ENCODE results near the gene RAD51B.

GRCh38 chr14:68340262-68340661 lies 520.7 kb downstream of the RAD51B start:
- TF ChIP-seq, protein P1, sequence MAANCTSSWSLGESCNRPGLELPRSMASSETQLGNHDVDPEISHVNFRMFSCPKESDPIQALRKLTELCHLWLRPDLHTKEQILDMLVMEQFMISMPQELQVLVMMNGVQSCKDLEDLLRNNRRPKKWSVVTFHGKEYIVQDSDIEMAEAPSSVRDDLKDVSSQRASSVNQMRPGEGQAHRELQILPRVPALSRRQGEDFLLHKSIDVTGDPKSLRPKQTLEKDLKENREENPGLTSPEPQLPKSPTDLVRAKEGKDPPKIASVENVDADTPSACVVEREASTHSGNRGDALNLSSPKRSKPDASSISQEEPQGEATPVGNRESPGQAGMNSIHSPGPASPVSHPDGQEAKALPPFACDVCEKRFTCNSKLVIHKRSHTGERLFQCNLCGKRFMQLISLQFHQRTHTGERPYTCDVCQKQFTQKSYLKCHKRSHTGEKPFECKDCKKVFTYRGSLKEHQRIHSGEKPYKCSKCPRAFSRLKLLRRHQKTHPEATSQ (tag by site-specific recombination; IDR thresholded peaks at IDR 0.05): no peak
- no peak for TF ChIP-seq ZNF561 (tag by site-specific recombination; IDR thresholded peaks at IDR 0.05; ENCODE audit: borderline replicate concordance)
- no peak for TF ChIP-seq ZNF416 (tag by site-specific recombination; IDR thresholded peaks at IDR 0.05)
- TF ChIP-seq, protein P2, sequence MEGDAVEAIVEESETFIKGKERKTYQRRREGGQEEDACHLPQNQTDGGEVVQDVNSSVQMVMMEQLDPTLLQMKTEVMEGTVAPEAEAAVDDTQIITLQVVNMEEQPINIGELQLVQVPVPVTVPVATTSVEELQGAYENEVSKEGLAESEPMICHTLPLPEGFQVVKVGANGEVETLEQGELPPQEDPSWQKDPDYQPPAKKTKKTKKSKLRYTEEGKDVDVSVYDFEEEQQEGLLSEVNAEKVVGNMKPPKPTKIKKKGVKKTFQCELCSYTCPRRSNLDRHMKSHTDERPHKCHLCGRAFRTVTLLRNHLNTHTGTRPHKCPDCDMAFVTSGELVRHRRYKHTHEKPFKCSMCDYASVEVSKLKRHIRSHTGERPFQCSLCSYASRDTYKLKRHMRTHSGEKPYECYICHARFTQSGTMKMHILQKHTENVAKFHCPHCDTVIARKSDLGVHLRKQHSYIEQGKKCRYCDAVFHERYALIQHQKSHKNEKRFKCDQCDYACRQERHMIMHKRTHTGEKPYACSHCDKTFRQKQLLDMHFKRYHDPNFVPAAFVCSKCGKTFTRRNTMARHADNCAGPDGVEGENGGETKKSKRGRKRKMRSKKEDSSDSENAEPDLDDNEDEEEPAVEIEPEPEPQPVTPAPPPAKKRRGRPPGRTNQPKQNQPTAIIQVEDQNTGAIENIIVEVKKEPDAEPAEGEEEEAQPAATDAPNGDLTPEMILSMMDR (tag by site-specific recombination; IDR thresholded peaks at IDR 0.05): no peak
- TF ChIP-seq, protein P3, sequence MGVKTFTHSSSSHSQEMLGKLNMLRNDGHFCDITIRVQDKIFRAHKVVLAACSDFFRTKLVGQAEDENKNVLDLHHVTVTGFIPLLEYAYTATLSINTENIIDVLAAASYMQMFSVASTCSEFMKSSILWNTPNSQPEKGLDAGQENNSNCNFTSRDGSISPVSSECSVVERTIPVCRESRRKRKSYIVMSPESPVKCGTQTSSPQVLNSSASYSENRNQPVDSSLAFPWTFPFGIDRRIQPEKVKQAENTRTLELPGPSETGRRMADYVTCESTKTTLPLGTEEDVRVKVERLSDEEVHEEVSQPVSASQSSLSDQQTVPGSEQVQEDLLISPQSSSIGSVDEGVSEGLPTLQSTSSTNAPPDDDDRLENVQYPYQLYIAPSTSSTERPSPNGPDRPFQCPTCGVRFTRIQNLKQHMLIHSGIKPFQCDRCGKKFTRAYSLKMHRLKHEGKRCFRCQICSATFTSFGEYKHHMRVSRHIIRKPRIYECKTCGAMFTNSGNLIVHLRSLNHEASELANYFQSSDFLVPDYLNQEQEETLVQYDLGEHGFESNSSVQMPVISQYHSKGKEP (tag by site-specific recombination; IDR thresholded peaks at IDR 0.05): no peak
- TF ChIP-seq, protein P4, sequence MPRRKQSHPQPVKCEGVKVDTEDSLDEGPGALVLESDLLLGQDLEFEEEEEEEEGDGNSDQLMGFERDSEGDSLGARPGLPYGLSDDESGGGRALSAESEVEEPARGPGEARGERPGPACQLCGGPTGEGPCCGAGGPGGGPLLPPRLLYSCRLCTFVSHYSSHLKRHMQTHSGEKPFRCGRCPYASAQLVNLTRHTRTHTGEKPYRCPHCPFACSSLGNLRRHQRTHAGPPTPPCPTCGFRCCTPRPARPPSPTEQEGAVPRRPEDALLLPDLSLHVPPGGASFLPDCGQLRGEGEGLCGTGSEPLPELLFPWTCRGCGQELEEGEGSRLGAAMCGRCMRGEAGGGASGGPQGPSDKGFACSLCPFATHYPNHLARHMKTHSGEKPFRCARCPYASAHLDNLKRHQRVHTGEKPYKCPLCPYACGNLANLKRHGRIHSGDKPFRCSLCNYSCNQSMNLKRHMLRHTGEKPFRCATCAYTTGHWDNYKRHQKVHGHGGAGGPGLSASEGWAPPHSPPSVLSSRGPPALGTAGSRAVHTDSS (tag by site-specific recombination; IDR thresholded peaks at IDR 0.05): no peak

All from HEK293 (cell line).